COLO829 (cell line): Measurements from ENCODE around the gene OTOP2.
"Not testable (repeated sequence)": the region's sequence is repeated elsewhere in the genome, so short reads cannot be mapped to it uniquely, and the experiment has no call there.

Experiments
- DNase-seq: peaks from one replicate; pipeline ENCODE4 v3.0.0; 2012; ENCODE audit warnings: low spot score

Gene OTOP2

DNA sequence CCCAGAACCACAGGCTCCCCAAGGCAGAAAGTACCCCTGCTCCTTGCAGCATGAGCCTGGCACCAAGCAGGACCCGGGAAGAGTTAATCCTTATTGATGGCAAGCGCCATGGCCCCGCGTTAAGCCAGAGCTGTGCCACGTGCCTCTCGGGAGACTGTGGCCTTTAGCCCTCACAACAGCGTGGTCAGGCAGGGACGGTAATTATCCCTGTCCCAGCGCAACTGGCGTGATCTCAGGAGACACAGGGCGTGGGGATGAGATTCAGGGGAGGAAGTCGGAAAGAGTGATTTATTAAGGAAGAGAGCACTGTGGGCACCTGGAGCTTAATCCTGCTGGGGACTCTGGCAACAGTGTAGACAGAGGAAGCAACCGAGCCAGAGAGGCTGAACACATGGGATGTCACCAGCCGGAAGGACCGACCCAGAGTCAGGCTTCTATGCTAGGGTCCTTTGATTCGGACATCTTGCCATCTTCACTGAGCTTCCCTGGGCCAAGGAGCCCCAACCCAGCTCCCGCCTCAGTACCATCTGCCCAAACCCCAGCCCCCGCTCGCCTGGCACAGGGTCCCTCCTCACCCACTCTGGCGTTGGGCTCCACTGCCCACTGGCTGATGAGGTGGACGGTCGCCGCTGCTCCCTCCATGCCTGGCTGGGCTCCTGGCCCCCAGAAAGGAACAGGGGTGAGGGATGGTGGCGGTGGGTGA lies 28.5 kb downstream of the OTOP2 start:
- DNase-seq = no peak

DNA sequence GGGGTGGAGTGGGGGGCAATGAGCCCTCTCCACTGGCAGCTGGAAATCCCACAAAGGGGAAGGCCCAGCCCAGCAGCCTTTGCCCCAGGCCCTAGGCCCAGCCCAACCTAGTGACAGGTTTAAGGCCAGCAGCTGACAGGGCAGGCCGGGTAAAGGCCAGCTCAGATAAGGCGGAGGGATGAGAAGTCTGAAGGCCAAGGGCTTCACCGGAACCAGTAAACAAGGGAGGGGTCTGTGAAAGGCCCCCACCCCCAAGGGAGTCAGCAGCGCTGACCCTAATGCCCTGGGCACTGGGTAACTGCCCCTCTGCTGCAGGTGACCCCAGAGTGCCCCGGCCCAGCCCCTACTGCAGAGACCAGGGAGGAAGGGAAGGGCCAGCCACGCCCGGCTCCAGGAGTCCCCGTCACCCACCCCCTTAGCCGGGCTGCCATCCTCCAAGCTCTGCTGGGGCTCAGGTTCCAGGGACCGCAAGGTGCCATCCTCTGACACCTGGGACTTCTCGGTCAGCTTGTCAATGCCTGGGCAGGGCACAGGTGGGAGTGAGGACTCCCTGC lies 29.1 kb downstream of the OTOP2 start:
- no peak for DNase-seq

DNA sequence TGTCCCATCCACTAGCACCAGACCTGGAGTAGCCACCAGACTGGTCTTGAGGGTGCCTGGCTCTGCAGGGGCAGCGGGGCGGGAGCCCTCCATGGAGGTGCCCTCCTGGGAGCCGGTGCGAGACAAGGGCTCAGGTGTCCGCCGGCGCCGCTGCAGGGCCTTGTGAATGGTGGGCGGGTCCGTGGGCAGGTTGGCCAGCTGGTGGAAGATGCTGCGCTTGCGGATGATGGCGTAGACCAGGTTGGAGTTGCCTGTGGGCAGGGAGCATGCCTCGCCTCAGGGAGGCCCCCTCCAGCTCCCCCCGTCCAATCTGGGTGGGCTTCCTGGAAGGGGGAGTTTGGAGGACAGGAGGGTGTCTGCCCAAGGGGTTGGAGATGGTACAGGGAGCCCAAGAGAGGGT lies 30.0 kb downstream of the OTOP2 start:
- DNase-seq = no peak

DNA sequence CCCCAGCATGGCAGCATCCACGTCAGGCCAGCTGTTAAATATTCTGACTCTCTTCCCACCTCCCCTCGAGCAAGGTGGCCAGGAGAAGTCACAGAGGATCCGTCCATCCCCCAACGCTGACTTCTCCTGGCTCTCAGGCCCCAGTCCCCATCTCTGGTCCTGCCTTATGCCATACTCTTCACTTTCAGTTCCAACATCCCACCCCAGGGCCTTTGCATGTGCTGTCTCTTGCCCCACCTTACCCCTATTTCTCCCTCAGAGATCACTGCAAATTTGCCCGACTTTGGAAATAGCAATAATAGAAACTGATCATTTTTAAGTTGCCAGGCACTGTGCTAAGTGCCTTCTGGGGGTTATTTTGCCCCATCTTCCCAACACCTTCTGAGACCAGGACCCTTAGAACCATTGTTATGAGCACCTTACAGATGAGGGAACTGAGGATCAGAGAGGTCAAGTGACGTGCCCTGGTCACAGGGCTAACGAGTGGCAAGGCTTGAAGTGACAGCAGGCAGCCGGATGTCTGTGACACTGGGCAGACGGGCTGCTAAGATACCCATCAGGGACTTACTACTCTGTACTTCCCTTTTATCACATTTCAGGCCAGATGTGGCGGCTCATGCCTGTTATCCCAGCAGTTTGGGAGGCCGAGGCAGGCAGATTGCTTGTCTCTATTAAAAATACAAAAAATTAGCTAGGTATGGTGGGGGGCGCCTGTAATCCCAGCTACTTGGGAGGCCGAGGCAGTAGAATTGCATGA lies 30.8 kb downstream of the OTOP2 start:
- no peak for DNase-seq

DNA sequence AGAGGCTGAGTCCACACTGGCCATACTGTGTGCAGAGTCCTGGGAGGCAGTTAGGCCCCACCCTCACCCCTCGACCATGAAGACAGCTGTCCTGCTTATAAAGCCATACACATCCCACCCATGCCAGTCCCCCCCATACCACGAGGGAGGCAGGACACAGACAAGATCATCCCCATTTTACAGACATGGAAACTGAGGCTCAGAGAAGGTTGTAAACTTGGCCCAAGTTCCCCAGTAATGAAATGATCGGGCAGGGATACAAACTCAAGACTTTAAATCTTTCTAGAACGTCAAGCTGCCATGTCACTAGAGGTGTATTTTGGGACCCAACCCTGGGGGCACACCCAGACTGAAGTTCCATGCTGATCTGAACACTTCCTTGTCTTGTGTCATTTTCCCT lies 32.0 kb downstream of the OTOP2 start:
- no peak for DNase-seq

DNA sequence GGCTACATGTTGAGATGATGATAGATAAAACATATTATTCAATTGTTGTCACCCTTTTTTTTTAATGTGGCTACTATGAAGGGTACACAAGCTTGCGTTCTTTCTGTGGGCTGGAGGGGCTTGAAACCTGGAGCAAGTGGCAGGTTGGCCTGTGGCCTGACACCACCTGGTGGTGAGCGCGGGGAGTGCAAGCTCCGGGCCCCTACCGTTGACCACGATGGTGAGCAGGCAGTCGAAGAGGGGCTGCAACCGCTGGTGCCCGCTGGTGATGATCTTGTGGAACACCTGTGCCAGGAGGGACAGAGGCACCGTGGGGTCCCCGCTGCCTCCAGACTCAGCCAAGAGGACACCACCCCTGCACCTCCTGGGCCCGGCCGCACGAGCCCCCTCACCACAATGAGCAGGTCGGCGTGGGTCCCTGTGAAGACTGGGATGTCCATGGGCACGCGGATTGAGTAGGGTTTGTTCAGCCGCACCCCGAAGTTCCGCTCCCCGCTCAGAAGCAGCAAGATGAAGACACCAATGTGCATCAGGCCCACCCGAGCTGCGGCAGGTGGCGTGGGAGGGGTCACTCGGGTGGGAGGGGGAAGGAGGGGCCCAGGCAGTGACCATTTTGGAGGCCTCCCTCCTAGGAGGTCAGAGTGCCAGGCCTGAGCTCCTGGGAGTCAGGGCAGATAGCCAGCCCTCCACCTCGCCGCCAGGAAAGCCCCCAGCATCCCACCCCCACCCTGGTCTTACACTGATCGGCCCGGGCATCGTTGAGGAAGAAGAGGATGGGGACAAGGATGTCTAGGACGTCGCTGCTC lies 34.1 kb downstream of the OTOP2 start:
- DNase-seq = peak; percentile 57

DNA sequence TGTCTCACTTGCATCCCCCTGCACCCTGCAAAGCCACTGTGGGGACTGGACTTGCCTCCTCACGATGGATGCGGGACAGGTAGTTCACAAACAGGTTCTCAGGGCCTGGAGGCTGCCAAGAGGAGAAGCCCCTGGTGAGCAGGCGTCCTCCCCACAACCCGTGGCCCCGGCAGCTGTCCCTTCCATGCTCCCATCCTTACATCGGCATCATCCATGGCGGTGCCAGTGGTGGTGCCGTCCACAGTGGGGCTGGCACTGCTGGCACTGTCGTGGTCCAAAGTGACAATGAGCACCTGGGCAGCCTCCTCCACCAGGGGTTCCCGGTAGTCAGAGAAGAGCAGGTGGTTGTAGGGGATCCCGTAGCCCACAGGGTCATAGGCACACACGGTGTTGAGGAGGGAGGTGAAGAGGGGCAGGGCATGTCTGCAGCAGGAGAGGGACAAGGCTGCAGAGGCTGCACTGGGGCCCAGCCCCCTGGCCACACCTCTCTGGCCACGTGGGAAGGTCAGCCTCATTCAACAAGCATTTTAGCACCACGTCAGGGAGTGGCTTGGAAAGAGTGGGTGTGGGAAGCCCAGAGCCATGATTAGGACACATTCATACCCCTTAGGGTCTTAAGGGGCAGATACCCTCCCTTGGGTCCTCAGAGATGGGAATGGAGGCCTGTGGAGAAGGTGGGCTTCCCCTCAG lies 35.9 kb downstream of the OTOP2 start:
- DNase-seq = no peak

DNA sequence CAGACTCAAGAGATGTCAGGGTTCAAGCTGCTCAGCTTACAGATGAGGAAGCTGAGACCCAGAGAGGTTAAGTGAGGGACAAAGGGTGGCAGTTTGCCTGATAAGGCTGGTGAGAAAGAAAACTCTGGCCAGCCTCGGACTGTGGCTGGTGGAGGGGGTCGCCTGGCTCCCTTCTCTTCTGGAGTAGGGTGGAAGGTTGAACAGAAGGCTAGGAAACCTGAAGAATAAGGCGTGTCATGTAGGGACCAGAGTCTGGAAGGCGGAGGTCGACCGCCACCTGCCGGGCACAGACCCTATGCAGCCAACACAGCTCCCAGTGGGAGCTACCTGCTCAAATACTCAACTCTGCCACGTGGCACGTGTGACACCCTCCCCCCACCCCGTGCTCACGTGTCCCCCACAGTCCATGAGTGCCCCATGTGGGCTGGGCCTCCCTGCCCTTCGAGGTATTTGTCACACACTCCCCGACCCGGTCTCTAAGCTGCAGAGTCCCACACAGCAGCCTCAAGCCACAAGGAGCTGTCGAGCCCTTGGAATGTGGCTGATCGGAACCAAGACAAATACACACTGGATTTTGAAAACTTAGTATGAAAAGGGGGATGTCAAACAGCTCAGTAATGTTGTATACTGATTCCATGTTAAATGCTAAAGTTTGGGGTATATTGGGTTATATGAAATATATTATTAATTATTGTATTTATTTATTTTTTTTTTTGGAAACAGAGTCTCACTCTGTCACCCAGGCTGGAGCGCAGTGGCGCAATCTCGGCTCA lies 36.7 kb downstream of the OTOP2 start:
- peak; percentile 69 for DNase-seq

DNA sequence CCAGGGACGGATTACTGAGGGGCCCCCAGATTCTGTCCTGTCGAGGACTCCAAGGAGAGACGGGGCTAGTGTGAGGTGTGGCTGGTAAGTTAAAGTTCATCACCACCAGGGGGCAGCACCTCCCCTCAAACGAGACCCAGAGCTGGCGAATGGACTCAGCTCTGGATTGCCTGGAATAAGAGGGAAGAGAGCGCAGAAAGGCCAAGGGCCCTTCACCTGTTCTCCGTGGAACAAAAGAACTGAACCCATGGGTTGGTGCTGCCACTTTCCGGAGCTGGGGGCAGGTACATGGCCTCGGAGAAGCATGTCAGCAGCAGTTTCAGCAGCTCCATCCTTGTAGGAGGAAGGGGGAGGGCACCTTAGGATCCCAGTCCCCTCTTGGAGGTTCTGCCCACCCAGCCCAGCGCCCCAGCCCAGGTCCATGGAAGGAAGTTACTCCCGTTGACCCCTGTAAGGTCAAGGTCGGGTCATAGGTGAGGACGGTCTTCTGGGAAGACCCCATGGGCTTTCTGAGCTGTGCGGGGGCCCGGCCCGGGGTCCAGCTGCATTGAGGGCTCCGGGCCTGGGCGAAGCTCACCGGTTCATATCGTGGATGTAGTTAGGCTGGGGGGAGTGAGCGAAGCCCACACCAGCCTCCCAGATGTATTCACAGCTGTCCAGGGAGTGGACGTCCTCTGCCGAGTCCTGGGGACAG lies 37.7 kb downstream of the OTOP2 start:
- DNase-seq = peak; percentile 83

DNA sequence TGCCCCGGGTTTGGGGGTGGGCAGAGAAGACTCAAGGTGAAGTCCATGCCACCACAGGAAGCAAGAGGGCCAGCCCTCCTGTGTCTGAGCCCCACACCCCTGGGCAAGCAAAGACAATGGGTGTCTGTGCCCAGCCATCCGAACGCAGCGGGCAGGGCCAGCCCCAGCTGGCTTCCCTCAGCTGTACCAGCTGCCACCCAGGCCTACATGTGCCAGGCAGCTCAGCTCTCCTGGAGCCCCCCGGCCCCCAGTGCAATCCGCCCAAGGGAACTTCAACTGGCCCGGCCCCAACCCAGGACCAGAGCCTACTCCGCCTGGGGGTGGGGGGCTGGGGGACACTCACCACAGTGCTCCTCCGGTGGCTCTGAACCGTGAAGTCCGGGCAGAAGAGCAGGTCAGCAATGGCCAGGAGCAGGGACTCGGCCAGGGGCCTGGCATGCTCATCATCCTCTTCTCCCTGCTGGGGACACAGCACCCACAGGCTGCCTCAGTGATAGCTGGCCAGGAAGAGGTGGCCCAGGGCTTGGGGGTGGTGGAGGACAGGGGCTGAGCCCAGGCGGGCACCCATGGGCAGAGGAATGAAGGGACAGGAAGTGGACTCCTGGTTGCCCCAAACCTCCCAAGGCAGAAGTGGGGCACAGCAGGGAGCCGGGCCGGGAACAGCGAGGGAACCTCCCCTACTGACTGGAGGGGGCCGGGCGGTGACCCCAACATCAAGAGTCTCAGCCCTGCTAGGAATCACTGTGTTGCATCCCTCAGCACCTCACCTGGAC lies 38.7 kb downstream of the OTOP2 start:
- no peak for DNase-seq

DNA sequence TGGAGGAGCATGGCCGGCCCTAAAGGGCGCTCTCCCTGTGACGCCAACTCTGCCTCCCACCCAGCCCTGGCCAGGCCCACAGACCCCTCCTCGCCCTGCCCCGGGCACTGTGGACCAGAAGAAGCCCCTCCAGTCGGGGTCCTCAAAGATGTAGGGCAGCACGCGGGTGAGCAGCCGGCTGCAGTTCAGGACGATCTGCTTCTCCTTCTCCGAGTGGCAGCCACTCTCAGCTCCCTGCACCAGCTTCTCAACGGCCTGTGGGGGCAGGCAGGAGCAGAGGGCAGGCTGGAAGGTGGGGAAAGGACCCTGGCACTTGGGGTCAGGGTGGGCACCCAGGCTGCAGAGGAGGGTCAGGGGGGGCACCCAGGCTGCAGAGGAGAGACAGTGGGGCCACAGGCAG lies 39.6 kb downstream of the OTOP2 start:
- no peak for DNase-seq

DNA sequence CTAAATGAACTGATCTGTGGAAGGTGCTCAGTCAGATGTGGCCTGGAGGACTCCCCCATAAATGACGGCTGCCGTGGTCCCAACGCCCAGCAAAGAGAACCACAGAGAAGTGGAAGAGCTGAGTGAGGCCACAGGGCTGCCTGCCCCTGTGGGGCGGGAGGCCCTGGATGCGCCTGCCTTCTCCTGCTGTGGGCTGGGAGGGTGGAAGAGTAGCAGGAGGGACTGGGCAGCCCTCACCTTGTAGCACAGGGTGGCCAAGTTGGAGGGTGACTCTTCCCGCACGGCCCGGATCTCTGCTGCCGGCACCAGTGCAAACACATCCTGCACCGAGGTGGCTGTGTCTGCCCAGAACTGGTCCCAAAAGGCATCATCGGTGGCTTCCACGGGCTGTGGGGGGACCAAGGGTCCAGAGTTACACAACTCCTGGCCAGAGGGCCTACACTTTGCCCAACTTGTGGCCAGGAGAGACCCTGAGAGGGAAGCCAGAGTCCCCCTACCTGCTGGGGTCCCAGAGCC lies 40.2 kb downstream of the OTOP2 start:
- no peak for DNase-seq

DNA sequence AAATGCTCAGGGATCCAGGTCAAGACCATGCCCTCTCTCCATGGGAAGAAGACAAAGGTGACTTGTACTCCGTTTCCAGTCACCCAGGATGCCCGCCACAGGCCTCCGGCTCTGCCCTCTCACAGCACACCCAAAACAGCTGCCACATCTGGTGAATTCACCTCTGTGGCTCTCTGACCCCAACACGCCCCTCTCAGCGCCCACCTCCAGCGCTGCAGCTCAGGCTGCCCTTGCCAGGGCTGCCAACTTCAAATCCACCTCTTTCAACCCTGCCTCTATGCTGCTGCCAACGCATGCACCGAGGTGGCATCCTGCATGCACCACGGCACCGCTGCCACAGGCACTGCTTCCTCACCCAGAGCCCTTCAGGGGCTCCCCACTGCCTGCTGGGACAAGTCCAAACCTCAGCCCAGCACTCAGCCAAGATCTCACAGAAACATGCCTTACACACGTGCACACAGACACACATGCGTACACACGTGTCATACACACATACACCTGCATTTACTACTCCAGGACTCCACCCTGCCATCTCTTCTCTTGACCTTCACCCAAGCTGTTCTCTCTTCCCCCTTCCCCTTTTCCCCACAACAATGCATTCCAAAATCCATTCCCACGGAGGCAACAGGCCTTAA lies 41.0 kb downstream of the OTOP2 start:
- DNase-seq = no peak

DNA sequence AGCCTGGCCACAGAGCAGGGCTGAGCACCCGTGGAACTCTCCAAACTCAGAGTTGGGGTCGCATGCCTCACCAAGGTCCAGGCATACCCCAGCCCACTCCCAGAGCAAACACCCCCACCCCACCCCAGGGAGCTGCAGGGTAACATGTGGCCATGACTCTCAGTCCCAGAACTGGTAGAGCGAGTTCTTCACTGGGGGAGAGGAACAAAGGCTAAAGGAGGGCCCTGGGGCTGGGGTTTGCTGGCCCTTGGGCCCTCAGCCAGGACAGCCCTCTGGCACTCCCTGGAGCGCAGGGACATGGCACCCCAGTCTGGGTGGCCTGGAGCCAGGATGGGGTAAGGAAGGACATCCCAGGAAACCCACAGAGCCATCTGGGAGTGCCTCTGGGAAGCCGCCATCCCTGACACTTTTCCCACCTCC lies 44.3 kb downstream of the OTOP2 start:
- DNase-seq = no peak

DNA sequence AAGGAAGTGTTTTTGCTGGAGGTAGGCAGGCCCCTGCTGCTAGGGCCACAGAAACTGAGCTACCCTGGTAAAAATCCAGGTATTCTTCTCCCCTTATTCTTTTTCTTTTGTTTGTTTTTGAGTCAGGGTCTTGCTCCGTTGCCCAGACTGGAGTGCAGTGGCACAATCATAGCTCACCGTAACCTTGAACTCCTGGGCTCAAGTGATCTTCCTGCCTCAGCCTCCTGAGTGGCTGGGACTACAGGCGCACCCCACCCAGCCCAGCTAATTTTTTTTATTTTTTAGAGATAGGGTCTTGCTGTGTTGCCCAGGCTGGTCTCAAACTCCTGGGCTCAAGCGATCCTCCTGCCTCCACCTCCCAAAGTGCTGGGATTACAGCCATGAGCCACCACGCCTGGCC lies 45.4 kb downstream of the OTOP2 start:
- DNase-seq = not testable (repeated sequence)

DNA sequence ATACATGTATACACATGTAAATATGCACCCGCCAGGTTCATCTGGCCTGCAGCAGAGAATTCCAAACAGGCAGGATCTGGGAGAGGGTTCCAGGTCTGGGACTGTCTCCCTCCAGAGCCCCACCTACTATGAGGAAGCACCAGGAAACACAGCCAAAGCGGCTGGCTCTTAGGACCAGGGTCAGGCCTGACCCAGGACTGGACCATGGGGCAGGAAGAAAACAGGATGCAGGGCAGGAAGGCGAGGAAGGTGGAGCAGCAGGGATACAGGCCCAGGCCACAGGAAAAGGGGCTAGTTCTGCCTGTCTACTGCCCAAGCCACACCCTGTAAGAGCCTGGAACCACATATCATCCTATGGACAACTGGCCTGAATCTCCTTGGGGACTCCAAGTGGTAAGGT lies 46.3 kb downstream of the OTOP2 start:
- no peak for DNase-seq

DNA sequence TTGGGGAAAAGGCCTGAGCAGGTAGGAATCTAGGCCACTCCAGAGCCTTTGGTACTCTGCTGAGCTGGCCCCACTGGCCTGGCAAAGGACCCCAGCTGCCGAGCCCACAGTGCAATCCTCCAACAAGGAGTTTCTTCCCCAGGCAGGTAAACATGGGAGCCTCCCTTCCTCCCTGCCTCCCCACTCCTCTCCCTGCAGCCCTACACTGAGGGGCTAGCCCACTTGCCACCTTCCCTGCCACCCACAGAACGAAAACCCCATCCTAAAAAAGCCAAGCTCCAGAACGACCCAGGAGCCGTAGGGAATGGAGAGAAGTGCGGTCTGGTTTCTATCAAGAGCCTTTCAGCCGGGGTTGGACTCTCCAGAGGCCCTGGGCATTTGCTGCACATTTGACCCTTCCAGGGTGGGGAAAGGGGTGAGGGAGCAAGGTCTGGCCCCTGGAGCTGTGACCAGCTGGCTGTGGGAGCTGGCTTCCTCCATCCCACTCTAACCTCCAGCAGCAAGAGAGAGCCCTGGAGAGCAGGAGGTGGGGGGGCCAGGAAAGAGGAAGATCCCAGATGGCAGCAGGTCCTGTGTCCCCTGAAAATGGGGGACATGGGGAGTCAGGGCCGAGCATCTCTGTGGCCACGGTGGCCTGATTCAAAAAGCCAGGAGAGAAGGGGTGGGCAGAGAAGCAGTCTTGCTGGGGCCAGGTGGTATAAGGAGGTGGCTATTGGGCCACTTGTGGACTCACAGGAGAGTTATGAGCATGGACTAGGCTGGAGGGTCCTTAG lies 47.2 kb downstream of the OTOP2 start:
- no peak for DNase-seq

DNA sequence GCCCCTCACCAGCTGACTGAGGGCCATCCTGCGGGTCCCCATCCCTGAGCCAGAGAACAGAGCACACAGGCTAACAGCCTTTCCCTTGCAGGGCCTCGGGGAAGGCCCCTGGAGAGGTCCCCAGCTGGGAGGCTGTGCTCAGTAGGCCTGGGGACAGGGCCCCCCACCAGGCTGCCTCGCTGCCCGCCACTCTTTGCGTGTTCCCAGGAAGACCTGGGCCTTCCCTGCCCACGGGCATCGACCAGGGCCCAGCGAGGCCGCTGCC lies 47.7 kb downstream of the OTOP2 start:
- DNase-seq = no peak
